Measurements from ENCODE around the gene TMEM240.
"Not testable (repeated sequence)": the region's sequence is repeated elsewhere in the genome, so short reads cannot be mapped to it uniquely, and the experiment has no call there.

TMEM240 gene

GRCh38 chr1:1504777-1505365, 35.6 kb downstream of the TMEM240 start:
- peaks cover 4 to 11% of the 10 kb centered on the region in 2 experiments for H3K4me1 ChIP-seq (ENCODE audit: control insufficient read depth in 1 of 2, insufficient read depth in 1 of 2, low read depth in 1 of 2, low read length in 1 of 2)
- H3K27me3 ChIP-seq, H3K36me3 ChIP-seq, H3K9me3 ChIP-seq: not testable (repeated sequence)
- peak overlapping the region; percentile 75 for H3K27ac ChIP-seq
- TF ChIP-seq CTCF (IDR thresholded peaks at IDR 0.05), result peak; percentile 63
- peak overlapping the region in 1 of 2 experiments; percentile 30 for H3K4me3 ChIP-seq (ENCODE audit: low read depth in 1 of 2, low read length in 1 of 2)

GRCh38 chr1:1495461-1495975, 44.9 kb downstream of the TMEM240 start:
- H3K4me3 ChIP-seq (ENCODE audit: low read depth in 1 of 2, low read length in 1 of 2); H3K4me1 ChIP-seq (ENCODE audit: control insufficient read depth in 1 of 2, insufficient read depth in 1 of 2, low read depth in 1 of 2, low read length in 1 of 2); H3K27me3 ChIP-seq; H3K9me3 ChIP-seq; H3K27ac ChIP-seq: not testable (repeated sequence)
- peaks cover 20% of the 10 kb centered on the region for H3K36me3 ChIP-seq

GRCh38 chr1:1494311-1494710, 46.1 kb downstream of the TMEM240 start:
- H3K9me3 ChIP-seq; H3K4me1 ChIP-seq (ENCODE audit: control insufficient read depth in 1 of 2, insufficient read depth in 1 of 2, low read depth in 1 of 2, low read length in 1 of 2); H3K27ac ChIP-seq; H3K4me3 ChIP-seq (ENCODE audit: low read depth in 1 of 2, low read length in 1 of 2); H3K27me3 ChIP-seq: not testable (repeated sequence)
- peaks cover 32% of the 10 kb centered on the region for H3K36me3 ChIP-seq

- Histone ChIP-seq H3K9me3 (no peaks in the 10 kb centered on the region), H3K4me3 (ENCODE audit: low read depth in 1 of 2, low read length in 1 of 2) (no peak overlapping the region), H3K4me1 (ENCODE audit: control insufficient read depth in 1 of 2, insufficient read depth in 1 of 2, low read depth in 1 of 2, low read length in 1 of 2) (no peaks in the 10 kb centered on the region), H3K36me3 (peaks cover 50% of the 10 kb centered on the region), H3K27me3 (no peaks in the 10 kb centered on the region), H3K27ac (no peak overlapping the region)
- no peak for TF ChIP-seq CTCF (IDR thresholded peaks at IDR 0.05)
Observed at GRCh38 chr1:1491601-1492000, 48.8 kb downstream of the TMEM240 start.

GRCh38 chr1:1490633-1491230, 49.7 kb downstream of the TMEM240 start:
- Histone ChIP-seq H3K27ac (no peak overlapping the region), H3K4me3 (ENCODE audit: low read depth in 1 of 2, low read length in 1 of 2) (no peak overlapping the region), H3K36me3 (peaks cover 51% of the 10 kb centered on the region), H3K4me1 (ENCODE audit: control insufficient read depth in 1 of 2, insufficient read depth in 1 of 2, low read depth in 1 of 2, low read length in 1 of 2) (no peaks in the 10 kb centered on the region), H3K9me3 (no peaks in the 10 kb centered on the region), H3K27me3 (no peaks in the 10 kb centered on the region)
- TF ChIP-seq CTCF (IDR thresholded peaks at IDR 0.05), result no peak

- Histone ChIP-seq H3K27ac (no peak overlapping the region), H3K9me3 (no peaks in the 10 kb centered on the region), H3K36me3 (peaks cover 53% of the 10 kb centered on the region), H3K4me3 (ENCODE audit: low read depth in 1 of 2, low read length in 1 of 2) (no peak overlapping the region), H3K27me3 (no peaks in the 10 kb centered on the region), H3K4me1 (ENCODE audit: control insufficient read depth in 1 of 2, insufficient read depth in 1 of 2, low read depth in 1 of 2, low read length in 1 of 2) (no peaks in the 10 kb centered on the region)
- no peak for TF ChIP-seq CTCF (IDR thresholded peaks at IDR 0.05)
Observed at GRCh38 chr1:1489861-1490260, 50.6 kb downstream of the TMEM240 start.
